ENCODE data around the gene C1QTNF2. TPM values are rescaled to one million over a fixed set of nuclear protein-coding genes. Genes with fewer than 3 reads are reported as not detected.

Gene C1QTNF2
- total and polyA plus RNA-seq, 2 of the 13 experiments (the other 11 are each of a cell fraction or from before 2014, with no cell fraction given), result not detected

GRCh38 chr5:160378330-160378729 lies 7.9 kb upstream of the C1QTNF2 start:
- intact Hi-C loops (cut with micrococcal nuclease; ENCODE audit: unreplicated experiment), result no loop called here
- in situ Hi-C loops (cut with HindIII; ENCODE audit: extremely low pct_ligation_motif_present, low pct_unique_long_range_greater_than_20kb), result no loop called here
- CTCF ChIA-PET (ENCODE audit: low intra/inter-chr PET ratio, low total read pairs), result no interaction called here
- no peak for TF ChIP-seq MZF1 (CRISPR knock-in tag; IDR thresholded peaks at IDR 0.05; ENCODE audit: borderline replicate concordance)
- no peak for TF ChIP-seq NR2C2 (CRISPR knock-in tag; IDR thresholded peaks at IDR 0.05; ENCODE audit: borderline replicate concordance)
- TF ChIP-seq HNRNPUL1 (IDR thresholded peaks at IDR 0.05; ENCODE audit: low read depth, low read length), result no peak
- no peak for TF ChIP-seq E2F2 (CRISPR knock-in tag; IDR thresholded peaks at IDR 0.05; ENCODE audit: borderline replicate concordance)
- no peak for TF ChIP-seq ZNF709 (CRISPR knock-in tag; IDR thresholded peaks at IDR 0.05)
- TF ChIP-seq ZSCAN30 (CRISPR knock-in tag; IDR thresholded peaks at IDR 0.05), result no peak
- no peak for TF ChIP-seq ZNF510 (CRISPR knock-in tag; IDR thresholded peaks at IDR 0.05; ENCODE audit: low read depth)
- TF ChIP-seq ZSCAN21 (CRISPR knock-in tag; IDR thresholded peaks at IDR 0.05; ENCODE audit: borderline replicate concordance), result no peak
- TF ChIP-seq ZBTB34 (CRISPR knock-in tag; IDR thresholded peaks at IDR 0.05), result no peak
- TF ChIP-seq ZNF891 (CRISPR knock-in tag; IDR thresholded peaks at IDR 0.05), result no peak
- TF ChIP-seq ZHX2 (IDR thresholded peaks at IDR 0.05; ENCODE audit: low read depth), result no peak
- TF ChIP-seq ZHX2 (CRISPR knock-in tag; IDR thresholded peaks at IDR 0.05; ENCODE audit: borderline replicate concordance), result no peak

More at GRCh38 chr5:160378330-160378729, 7.9 kb upstream of the C1QTNF2 start:
- POLR2A ChIA-PET, result no interaction called here
- Histone ChIP-seq H3K4me2 (ENCODE audit: low read depth, low read length) (no peak overlapping the region), H3K36me3 (replicated peaks in 1 of 2; ENCODE audit: control insufficient read depth in 1 of 2, insufficient read depth in 2 of 2, low read length in 2 of 2) (no peaks in the 10 kb centered on the region), H3K4me1 (ENCODE audit: insufficient read depth, low read length) (no peaks in the 10 kb centered on the region), H4K20me1 (ENCODE audit: insufficient read depth, low read length) (no peaks in the 10 kb centered on the region), H3K79me2 (ENCODE audit: insufficient read depth, low read length) (no peaks in the 10 kb centered on the region), H3K27me3 (ENCODE audit: control insufficient read depth in 1 of 2, insufficient read depth in 2 of 2, low read length in 2 of 2) (peaks cover 0 to 4% of the 10 kb centered on the region in 2 experiments; a peak in 1 of 5 replicates), H3K27ac (ENCODE audit: extremely low read length, insufficient read depth, low read length) (no peak overlapping the region), H2AFZ (ENCODE audit: low read length) (no peak overlapping the region), H3K9me3 (ENCODE audit: low read length) (no peaks in the 10 kb centered on the region), H3K4me3 (replicated peaks in 1 of 3; ENCODE audit: insufficient read depth in 1 of 3, low read depth in 2 of 3, low read length in 3 of 3) (no peak overlapping the region), H3K9ac (ENCODE audit: insufficient read depth, low read depth, low read length) (no peak overlapping the region)
- DNase-seq (ENCODE audit: low spot score) (no peak), FAIRE-seq (no peak), ATAC-seq (no peak)
- 0% methylated on average over 2 of the region's 2 CpGs for WGBS (ENCODE audit: low lambda C conversion rate)
- no TSS peak for BruUV-seq (replicated peaks)
